GM18508 (cell line): ENCODE results near the gene CREB3L1.

Experiments used
- ATAC-seq: cut with Tn5 transposase; IDR thresholded peaks from one replicate; pipeline ENCODE4 v1.9.1; 2021; ENCODE audit warnings: moderate number of reproducible peaks; ENCODE audit not compliant: insufficient read depth, unreplicated experiment

CREB3L1 gene

DNA sequence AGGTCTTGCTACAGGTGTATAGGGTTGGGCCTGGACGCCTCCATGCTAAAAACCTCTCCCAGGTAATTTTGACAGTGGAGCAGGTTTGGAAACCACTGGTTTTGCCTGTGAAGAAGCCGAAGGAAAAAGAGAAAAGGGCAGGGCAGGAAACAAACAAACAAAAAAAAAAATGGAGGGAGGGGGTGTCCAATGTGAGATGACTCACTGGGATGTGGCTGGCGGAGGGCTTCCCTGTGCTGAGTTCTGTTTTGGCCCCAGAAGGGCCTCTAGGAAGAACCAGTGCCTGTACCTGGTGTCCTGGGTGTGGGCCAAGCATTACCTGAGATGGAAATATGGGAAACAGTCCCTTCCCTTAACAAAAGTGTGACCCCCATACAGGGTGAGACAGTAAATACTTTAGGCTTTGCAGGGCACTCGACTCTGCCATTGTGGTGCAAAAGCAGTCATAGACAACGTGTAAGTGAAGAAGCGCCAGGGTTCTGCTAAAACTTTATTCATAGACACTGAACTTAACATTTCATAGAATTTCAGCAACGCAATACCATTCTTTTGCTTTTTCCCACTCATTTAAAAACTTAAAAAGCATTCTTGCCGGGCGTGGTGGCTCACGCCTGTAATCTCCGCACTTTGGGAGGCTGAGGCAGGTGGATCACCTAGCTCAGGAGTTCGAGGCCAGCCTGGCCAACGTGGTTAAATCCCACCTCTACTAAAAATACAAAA lies 60.3 kb downstream of the CREB3L1 start:
- ATAC-seq: no peak

DNA sequence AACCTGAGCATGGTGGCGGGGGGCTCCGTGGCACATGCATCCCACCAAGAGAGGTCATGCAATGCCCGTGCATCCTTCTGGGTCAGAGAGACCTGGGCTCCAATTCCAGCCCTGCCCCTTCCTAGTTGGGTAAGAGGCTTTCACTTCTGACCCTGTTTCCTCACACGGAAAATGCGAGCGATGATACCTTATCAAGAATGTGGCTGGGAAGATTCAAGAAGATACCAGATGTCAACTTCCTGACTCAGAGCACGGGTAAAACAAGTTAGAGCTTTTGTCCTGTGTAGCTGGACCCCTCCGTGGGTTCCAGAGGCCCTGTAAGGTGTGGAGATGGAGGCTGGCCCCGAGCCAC lies 61.1 kb downstream of the CREB3L1 start:
- no peak for ATAC-seq

DNA sequence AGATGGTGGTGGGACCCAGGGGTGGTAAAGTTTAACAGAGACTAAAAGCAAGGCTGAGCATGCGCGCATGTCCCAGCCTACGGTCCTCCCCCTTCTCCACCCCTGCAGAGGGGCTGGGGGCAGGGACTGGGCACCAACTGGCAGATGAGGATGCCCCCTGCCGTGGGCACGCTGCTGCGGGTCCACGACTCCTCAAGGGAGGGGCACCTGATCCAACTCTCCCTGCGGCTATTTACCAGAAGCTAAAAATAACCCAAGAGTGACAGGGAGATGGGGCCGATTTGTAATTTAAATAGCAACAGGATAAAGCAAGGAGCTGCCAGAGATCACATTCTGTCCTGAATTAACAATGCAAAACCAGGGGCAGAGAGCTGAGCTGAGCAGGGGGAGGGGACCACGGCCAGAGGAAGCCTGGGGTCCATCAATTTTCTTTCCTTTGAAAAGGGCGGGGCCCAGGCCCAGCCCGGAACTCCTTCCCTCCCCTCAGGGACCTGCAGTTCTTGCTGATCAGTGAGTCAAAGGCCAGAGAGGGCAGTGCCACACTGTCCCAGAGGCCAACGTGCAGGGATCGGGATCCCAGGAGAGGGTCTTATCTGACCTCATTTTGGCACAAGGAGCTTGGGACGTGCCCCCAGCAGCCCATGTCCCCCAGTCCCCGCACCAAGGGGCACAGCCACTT lies 61.7 kb downstream of the CREB3L1 start:
- ATAC-seq: no peak

DNA sequence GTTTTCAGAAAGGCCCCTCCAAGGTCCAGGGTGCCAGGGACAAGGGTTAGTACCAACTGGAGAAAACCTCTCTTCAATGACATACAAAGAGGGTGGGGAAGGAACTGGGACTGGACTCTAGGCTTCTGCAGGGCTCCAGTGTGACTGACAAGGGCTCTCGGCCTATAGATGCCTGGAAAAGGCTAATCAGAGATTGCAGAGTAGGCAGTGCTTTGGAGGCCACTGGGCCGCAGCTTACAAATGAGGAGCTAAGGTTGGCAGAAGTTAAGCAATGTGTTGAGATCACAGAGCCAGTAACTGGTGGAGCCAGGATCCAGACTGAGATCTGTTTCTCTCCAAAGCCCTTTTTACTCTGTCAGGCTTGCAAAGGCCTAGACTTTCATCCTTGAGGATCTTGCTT lies 62.4 kb downstream of the CREB3L1 start:
- no peak for ATAC-seq

DNA sequence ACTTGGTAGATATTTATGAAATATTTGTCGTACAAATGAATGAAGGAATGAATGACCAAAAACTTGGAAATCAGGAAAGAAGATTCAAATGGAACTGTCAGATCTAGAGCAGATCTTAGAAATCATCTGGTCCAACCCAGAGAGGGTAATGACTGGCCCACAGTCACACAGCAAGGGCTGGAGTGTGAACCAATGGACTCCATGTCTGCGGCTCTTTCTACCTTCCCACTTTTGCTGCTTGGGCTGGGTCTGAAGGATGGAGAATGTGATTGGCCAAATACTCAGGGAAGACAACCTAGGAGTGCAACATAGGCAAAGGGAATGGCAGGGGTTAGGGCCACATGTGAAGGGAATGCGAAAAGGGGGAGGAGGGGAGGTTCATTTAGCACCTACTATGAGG lies 64.0 kb downstream of the CREB3L1 start:
- ATAC-seq: no peak

DNA sequence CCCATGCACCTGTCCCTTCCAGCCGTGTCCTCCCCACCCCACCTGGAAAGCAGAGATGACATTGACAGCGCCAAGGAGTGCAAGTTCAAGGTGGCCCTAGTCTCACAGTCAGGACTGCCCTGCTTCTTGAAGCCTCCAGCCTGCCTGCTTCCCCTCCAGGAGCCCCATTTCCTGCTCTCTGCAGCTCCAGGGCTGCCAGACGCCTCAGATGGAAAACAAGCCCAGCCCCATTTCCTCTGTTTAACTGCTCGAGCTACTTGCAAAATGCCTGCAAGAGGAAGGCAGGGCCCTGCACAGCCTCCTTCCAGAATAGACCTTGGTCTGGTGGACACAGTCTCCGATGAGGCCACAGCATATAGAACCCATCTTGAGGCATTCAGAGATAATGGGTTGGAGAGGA lies 64.8 kb downstream of the CREB3L1 start:
- no peak for ATAC-seq

DNA sequence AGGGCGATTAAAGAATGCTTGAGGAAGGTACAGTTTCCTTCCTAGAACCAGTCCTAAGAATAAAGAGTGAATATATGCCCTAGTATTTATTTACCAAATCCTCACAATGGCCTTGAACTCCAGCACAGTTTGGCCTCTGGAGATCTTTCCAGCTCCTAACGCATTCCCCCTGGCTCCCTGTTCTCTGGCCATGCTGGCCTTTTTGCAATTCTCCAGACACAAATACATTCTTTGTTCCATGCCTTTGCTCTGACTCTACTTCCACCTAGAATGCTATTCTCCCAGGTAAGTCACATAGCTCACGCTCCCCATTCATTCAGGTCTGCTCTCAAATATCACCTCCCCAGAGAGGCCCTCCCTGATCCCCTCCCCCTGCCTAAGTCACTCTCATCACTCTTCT lies 66.1 kb downstream of the CREB3L1 start:
- ATAC-seq: no peak

DNA sequence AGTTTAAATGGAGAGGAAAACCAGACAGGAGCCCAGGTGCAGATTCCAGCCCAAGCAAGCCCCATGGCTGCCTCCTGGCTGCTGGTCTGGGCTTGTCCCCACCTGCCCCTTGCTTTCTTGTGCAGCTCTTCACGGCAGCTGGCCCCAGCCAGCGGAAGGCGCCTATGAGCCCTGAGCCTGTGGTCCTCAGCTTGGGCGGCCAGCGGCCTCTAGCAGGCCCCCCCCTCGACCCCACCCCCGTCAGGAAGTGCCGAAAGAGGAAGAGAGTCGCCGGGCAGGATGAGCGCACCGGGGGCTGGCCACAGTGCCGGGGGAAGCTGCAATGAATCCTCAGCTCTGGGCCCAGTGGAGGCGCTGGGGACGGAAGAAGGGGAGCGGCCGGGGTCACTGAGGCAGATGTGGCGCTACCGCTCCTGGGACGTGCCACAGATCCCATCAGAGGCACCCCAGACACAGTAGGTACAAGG lies 67.7 kb downstream of the CREB3L1 start:
- ATAC-seq: no peak

DNA sequence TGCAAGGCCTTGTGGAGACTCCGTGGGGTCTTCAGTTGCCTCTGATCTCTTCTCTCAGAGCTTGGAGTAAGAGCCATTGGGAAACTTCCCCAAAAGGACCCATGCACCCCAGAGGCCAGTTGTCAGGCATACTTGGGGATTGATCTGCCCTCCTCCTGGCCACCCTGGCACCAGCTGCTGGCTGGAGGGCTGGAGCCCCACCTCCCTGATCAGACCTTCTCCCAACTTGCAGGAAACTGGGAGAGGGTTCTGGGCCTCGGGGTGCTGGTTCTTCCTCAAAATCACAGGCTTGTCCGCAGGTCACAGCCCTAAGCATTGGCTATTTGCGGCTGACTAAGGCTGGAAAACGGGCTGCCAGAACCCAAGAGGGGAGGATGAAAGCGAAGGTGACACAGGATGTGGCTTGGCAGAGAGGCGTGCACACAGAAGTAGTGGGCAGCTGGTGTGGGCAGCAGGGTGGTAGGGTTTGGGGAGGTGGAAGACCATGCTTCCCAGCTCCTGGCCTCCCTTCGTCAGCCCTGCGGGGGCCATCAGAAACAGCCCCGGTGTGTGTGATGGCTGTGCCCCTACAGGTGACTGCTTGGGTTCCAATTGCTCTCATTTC lies 68.5 kb downstream of the CREB3L1 start:
- no peak for ATAC-seq

DNA sequence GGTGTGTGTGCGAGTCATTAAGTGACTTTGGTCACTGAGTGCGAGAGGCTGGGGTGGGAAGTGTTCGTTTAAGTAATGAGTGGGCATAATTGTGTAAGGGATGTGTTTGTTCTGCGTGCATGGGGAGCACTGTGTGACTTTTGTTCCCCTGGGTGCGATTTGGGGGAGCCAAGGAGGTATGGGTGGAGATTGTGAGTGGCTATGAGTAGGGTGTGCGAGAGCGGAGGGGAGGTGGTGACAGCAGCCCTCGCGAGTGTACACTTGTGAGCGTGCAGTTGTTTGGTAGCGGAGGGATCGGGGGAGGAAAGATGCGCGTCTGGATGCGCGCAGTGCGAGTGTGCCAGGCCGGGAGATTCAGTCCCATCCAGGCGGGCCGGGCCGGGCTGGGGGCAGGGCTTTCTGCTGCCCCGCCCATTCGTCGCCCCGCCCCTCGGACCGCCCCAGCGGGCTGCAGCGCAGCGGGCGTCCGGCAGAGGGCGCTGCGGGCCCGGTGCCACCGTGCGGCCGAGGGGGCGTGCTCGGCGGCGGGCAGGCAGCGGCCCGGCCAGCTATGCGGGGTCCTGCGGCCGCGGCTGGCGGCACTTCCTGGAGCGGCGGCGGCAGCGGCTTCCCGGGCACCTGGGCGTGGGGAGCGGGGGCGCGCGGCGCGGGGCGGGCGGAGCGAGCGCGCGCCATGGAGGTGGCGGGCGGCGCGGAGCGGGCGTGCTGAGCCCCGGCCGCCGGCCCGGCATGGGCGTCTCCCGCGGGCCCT lies 69.6 kb downstream of the CREB3L1 start, which contains the start of gene DGKZ:
DGKZ (plus strand) TSS at position 578 of the 751 bp plus-strand sequence. CDS start 197 bp downstream, outside the sequence.
- ATAC-seq: no peak

DNA sequence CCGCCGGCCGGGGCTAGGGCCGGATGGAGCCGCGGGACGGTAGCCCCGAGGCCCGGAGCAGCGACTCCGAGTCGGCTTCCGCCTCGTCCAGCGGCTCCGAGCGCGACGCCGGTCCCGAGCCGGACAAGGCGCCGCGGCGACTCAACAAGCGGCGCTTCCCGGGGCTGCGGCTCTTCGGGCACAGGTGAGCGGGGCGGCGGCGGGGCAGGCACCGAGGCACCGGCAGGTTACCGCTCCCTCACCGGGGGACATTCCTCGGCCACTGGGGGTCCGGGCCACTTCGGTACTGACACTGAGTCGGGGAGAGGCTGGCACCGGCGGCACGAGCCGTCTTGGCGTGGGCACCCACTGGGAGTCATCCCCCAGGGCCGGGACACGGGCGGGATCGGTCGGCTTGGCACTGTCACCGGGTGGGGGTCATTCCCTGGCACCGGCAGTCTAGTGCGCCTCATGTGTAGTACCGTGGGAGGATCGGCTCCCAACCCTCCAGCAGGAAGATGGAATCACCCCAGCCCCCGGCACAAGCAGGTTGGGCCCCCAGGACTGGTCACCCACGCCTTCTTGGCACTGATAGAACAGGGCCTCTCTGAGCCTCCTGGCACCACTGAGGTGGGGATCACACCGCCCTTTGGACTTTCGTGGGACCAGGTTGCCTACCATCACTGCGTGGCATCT lies 70.3 kb downstream of the CREB3L1 start:
- ATAC-seq: no peak

DNA sequence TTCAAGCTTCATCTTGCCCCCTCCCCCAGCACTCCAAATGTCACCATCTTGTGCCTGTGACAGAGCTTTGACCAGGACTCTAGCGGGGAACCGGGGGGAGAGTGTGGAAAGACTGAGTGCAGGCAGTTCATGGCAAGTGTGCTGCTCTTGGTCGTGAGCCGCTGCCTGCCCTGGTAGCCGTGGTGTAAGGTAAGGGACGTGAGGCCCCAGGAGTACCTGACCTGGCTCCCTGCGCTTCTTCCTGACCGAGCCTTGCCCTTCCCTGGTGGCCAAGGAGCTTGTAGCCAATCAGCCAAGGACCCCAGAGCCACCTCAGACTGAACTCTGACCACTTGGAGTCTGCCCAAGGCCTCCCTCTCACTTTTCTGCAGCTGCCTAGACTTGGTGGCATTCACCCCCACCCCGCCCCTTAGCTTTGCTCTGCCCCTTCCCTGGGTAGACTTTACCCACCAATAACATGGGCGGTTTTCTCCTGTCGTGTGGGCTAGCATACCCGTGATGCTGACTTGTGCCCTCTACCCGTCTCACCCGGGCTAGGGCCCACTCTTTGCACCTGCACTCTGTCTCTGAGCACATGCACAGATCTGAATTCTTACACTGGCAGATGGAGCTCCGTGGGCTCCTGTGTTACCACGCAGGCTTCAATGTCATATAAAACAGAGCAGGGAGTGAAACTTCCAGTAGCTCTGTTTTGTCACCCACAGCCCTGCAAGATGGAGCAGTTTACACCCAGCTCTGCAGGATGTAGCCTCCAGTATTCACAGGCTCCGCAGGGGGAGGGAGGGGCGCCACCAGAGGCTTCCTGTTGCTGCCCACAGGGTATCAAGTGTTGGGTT lies 71.3 kb downstream of the CREB3L1 start:
- no peak for ATAC-seq

DNA sequence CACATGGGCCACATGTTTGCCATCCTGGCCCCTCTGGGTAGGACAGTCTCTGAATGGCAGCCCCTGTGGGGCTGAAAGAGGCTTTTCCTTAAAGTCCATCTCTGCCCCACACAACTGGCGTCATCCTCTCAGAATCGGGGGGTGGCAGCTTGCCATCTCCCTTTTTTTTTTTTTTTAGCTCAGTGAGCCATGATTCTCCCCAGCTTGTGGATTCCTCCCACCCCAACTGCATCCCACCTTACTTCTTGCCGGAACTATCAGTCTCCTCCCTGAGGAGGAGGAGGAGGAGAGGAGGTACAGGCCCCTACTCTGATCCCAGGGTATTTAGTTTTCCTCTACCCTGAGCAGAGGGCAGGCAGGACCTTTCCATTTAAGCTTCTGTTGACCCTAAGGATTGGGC lies 73.2 kb downstream of the CREB3L1 start:
- ATAC-seq: no peak

DNA sequence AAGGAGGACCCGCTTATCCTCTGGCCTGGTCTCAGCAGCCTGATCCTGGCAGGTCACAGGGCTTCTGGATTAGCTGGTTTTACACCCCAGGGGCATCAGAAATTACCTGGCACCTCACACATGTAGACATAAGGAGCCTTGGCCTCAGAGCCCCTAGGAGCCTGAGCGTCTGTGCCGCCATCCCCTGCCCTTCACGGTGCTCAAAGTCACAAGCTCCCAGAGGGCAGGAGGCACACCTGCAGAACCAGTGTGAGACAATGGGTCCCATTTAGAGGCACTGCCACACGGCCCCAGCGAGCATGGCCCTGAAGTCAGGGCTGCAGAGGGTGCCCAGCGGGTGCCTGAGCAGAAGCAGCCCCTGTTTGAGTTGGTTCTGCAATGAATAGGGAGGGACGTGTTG lies 73.7 kb downstream of the CREB3L1 start:
- no peak for ATAC-seq

DNA sequence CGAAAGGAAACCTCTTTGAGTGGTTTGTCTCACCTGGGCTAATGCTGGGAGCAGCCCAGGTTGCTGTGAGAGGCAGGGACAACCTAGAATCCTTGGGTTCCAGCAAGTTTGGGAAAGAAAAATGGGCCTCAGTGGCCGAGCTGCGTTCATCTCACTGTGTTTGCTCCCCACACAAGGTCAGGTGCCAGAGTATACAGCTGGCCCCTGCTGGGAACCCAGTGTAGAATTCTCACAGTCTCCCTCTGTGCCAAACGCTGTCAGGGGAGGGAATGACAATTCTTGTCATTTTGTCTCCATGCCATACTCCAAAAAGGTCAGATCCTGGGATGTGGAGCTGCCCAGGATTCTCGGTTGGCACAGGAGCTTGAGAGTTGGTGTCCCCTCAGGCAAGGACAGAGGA lies 74.1 kb downstream of the CREB3L1 start:
- ATAC-seq: no peak

DNA sequence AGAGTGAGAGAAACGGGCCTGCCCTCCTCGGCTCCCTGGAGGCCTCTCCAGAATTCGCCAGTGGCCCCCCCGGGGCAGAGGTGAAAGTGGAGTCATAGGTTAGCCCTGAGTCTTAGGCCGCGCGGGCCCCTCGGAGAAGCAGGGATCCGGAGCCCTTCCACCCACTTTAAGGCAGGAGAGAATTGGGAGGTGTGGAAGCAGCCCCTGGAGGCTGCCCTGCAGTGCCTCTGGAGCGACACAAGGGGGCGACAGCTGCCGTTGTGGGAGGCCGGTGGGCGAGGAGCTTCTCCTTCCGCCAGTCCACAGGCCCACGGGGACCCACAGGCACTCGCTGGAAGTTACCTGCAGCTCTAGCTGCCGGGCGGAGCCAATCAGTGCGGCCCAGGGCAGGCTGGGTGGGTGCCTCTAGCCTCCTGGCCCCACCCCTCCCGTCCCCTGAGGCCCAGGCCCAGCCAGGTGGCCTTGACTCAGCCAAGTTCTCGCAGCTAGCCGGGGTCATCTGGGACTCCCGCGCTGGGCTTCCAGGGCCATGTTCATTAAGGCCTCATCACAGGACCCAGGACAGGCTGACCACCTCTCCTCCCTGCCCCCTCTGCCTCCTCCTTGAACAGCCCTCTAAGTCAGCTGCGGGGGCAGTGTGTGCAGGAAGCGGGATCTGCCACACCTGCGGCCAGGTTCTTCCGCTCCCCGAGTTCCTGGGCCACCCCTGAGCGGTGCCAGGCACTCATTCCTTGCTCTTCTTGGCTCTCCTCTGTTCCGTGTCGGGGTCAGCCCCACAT lies 74.8 kb downstream of the CREB3L1 start:
- no peak for ATAC-seq

DNA sequence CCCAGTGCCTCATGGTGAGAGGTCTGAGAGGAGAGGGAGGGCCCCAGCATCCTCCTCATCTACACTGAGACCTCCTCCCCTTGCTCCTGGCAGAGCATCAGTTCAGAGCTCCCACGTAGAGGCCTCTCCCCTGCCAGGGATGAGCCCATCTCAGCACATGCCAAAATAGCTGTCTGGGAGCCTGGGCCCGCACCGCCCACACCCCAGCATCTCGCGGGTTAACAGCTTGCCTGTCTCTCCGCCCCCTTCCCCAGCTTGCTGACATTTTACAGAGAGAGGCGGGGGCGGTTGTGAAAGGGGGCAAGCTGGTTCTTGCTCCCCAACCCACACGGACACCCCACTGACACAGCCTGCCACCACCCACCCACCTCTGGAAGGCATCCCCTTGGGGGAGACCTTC lies 76.2 kb downstream of the CREB3L1 start:
- ATAC-seq: no peak

DNA sequence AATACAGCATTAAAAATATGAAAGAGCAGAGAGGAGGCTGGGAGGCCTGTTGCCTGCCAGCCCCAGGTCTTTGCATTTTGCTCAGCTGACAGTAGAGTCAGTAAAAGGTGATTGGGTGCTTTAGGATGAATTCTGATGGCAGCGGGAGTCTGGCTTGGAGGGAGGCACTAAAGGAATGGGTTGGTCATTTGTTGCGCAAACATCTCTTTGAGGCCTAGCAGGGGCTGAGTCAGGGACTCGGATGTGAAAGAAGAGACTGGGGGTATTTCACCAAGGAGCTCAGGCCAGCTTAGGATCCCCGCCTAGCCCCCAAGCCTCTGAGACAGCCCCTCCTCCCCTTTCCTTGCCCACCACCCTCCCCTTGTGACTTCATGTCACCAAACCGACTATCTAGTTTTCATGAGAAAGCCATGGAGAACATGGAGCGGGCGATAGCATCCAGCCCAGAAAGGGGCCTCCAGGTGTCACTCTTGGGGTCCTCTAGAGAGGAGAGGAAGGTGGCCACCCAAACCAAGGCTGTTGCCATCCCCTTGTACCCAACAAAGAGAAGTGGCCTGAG lies 79.5 kb downstream of the CREB3L1 start:
- ATAC-seq: no peak
